Fibroblast of villous mesenchyme (primary cell): ENCODE results near the gene MRPL27. TPM values are rescaled to one million over a fixed set of nuclear protein-coding genes. Genes with fewer than 3 reads are reported as not detected.
A peak's percentile ranks its signal among the peaks of the same experiment; 100 is the strongest.
"Not testable (repeated sequence)": the region's sequence is repeated elsewhere in the genome, so short reads cannot be mapped to it uniquely, and the experiment has no call there.

Experiments used
- DNase-seq: peaks from one replicate; pipeline ENCODE4 v3.0.0-alpha.2; 2010; ENCODE audit warnings: low read depth
- H3K4me3 ChIP-seq: 2 replicates; pipeline ENCODE4 v1.5.1; 2011; ENCODE audit warnings: low read depth, mild to moderate bottlenecking, low read length
- total RNA-seq: library from RNA; depleted of rRNA; stranded (reverse); fragments of >200 nt; gene quantifications from 2 replicates; pipeline ENCODE4 v1.2.3, GENCODE V29; 2012
- TF ChIP-seq, protein P1 (sequence below): IDR thresholded peaks from 2 replicates; pipeline ENCODE4 v1.5.1; 2012; ENCODE audit warnings: low read depth, mild to moderate bottlenecking, low read length; ENCODE audit not compliant: insufficient read depth

Gene MRPL27
- total RNA-seq, 1 donor: 63.0 TPM

- TF ChIP-seq, protein P1, sequence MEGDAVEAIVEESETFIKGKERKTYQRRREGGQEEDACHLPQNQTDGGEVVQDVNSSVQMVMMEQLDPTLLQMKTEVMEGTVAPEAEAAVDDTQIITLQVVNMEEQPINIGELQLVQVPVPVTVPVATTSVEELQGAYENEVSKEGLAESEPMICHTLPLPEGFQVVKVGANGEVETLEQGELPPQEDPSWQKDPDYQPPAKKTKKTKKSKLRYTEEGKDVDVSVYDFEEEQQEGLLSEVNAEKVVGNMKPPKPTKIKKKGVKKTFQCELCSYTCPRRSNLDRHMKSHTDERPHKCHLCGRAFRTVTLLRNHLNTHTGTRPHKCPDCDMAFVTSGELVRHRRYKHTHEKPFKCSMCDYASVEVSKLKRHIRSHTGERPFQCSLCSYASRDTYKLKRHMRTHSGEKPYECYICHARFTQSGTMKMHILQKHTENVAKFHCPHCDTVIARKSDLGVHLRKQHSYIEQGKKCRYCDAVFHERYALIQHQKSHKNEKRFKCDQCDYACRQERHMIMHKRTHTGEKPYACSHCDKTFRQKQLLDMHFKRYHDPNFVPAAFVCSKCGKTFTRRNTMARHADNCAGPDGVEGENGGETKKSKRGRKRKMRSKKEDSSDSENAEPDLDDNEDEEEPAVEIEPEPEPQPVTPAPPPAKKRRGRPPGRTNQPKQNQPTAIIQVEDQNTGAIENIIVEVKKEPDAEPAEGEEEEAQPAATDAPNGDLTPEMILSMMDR: no peak
- H3K4me3 ChIP-seq: no peak overlapping the region
- no peak for DNase-seq
Observed at GRCh38 chr17:50339381-50339780, 33.6 kb downstream of the MRPL27 start.

- no peak for DNase-seq
- TF ChIP-seq, protein P1: no peak
- H3K4me3 ChIP-seq: no peak overlapping the region
Observed at GRCh38 chr17:50338645-50339044, 34.3 kb downstream of the MRPL27 start.

DNA sequence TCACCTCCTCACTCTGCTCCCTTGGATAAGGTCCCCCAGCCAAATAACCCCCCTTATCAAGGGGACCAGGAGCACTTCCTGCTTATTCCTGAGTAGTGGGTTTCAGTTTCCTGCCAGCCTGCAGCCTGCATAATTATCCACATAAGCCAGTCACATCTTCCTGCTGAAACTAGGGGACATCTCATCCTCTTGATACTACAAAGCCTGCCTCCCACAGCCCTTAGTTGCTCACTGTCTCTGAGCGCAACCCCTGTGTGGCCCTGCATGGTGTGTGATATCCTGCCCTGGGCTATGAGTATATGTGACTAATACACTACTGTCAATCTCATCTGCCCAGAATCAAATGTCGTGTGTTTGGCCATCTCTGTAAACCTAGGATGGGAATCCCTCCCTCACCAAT, 35.0 kb downstream of the MRPL27 start:
- DNase-seq: no peak

GRCh38 chr17:50333291-50334057, 39.5 kb downstream of the MRPL27 start:
- not testable (repeated sequence) for H3K4me3 ChIP-seq, DNase-seq
- TF ChIP-seq, protein P1: peak; percentile 14

More for the DNA sequence above, 35.0 kb downstream of the MRPL27 start:
- no peak overlapping the region for H3K4me3 ChIP-seq
- TF ChIP-seq, protein P1: no peak

- TF ChIP-seq, protein P1: no peak
- no peak overlapping the region for H3K4me3 ChIP-seq
- no peak for DNase-seq
Observed at GRCh38 chr17:50332196-50332595, 40.8 kb downstream of the MRPL27 start.

- TF ChIP-seq, protein P1: no peak
- DNase-seq: no peak
- H3K4me3 ChIP-seq: no peak overlapping the region
Observed at GRCh38 chr17:50331085-50331791, 41.7 kb downstream of the MRPL27 start.
